ENCODE results near the gene BRCA1.
"Not testable (repeated sequence)": the region's sequence is repeated elsewhere in the genome, so short reads cannot be mapped to it uniquely, and the experiment has no call there.

Gene BRCA1

GRCh38 chr17:43006639-43007551, 118.3 kb downstream of the BRCA1 start, which contains the start of gene IFI35:
Gene IFI35 (plus strand): TSS chr17:43006784. CDS start chr17:43006948, 164 bp downstream.
- Histone ChIP-seq H3K36me3 (ENCODE audit: insufficient read depth, low read length) (peaks cover 24% of the 10 kb centered on the region), H3K27me3 (ENCODE audit: control insufficient read depth in 1 of 2, insufficient read depth in 2 of 2, low read length in 2 of 2) (no peaks in the 10 kb centered on the region), H3K9ac (ENCODE audit: low read length) (peak within 1 kb of the TSS; percentile 88), H3K9me3 (ENCODE audit: low read length) (no peaks in the 10 kb centered on the region), H3K4me3 (ENCODE audit: low read depth in 1 of 2, low read length in 2 of 2) (peak within 1 kb of the TSS; percentile 87 to 88), H3K27ac (ENCODE audit: low read depth, low read length) (peak within 1 kb of the TSS; percentile 99), H3K4me1 (ENCODE audit: insufficient read depth, low read length) (peaks cover 11% of the 10 kb centered on the region)

- no peak overlapping the region for H3K4me3 ChIP-seq (ENCODE audit: low read depth in 1 of 2, low read length in 2 of 2)
- no peaks in the 10 kb centered on the region for H3K9me3 ChIP-seq (ENCODE audit: low read length)
- H3K4me1 ChIP-seq (ENCODE audit: insufficient read depth, low read length): peaks cover 16% of the 10 kb centered on the region
- no peaks in the 10 kb centered on the region for H3K27me3 ChIP-seq (ENCODE audit: control insufficient read depth in 1 of 2, insufficient read depth in 2 of 2, low read length in 2 of 2)
- H3K27ac ChIP-seq (ENCODE audit: low read depth, low read length): no peak overlapping the region
- H3K36me3 ChIP-seq (ENCODE audit: insufficient read depth, low read length): peaks cover 48% of the 10 kb centered on the region
- no peak overlapping the region for H3K9ac ChIP-seq (ENCODE audit: low read length)
Measured at GRCh38 chr17:43003542-43004172, 121.5 kb downstream of the BRCA1 start.

DNA sequence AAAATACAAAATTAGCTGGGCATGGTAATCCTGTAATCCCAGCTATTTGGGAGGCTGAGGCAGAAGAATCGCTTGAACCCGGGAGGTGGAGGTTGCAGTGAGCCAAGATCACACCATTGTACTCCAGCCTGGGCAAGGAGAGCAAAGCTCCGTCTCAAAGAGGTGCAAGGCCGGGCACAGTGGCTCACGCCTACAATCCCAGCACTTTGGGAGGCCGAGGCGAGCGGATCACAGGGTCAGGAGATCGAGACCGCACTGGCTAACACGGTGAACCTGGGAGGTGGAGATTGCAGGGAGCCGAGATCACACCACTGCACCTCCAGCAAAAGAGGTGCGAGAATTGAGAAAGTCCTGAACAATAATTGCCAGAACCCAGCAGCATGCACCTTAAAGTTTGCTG, 124.3 kb downstream of the BRCA1 start:
- H3K9ac ChIP-seq (ENCODE audit: low read length); H3K27ac ChIP-seq (ENCODE audit: low read depth, low read length); H3K27me3 ChIP-seq (ENCODE audit: control insufficient read depth in 1 of 2, insufficient read depth in 2 of 2, low read length in 2 of 2); H3K9me3 ChIP-seq (ENCODE audit: low read length); H3K4me3 ChIP-seq (ENCODE audit: low read depth in 1 of 2, low read length in 2 of 2): not testable (repeated sequence)
- Histone ChIP-seq H3K36me3 (ENCODE audit: insufficient read depth, low read length) (peaks cover 48% of the 10 kb centered on the region), H3K4me1 (ENCODE audit: insufficient read depth, low read length) (peaks cover 23% of the 10 kb centered on the region)

DNA sequence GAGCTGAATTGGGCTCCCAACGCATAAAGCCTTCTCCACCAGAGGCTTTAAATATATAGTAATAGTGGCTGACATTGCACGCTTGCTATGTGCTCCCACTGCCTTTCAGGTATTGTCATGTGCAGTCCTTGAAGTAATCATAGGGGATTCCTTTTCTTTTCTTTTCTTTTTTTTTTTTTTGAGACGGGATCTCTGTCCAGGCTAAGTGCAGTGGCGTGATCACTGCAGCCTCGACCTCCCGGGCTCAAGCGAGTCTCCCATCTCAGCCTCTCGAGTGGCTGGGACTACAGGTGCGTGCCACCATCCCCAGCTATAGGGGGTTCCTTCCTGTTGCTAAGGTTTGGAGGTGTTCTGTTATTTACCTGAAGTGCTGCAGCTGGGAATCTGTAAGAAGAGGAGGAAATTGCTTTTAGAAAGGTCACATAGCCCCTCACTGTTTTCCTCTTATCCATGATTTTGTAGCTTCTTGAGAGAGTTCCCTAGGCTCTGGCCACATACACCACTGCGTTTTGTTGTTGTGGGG, 126.1 kb downstream of the BRCA1 start:
- Histone ChIP-seq H3K27ac (ENCODE audit: low read depth, low read length) (peak overlapping the region; percentile 90), H3K4me3 (ENCODE audit: low read depth in 1 of 2, low read length in 2 of 2) (peak overlapping the region; percentile 67 to 74), H3K4me1 (ENCODE audit: insufficient read depth, low read length) (peaks cover 23% of the 10 kb centered on the region), H3K9ac (ENCODE audit: low read length) (peak overlapping the region; percentile 98), H3K27me3 (ENCODE audit: control insufficient read depth in 1 of 2, insufficient read depth in 2 of 2, low read length in 2 of 2) (no peaks in the 10 kb centered on the region), H3K9me3 (ENCODE audit: low read length) (no peaks in the 10 kb centered on the region), H3K36me3 (ENCODE audit: insufficient read depth, low read length) (peaks cover 44% of the 10 kb centered on the region)

DNA sequence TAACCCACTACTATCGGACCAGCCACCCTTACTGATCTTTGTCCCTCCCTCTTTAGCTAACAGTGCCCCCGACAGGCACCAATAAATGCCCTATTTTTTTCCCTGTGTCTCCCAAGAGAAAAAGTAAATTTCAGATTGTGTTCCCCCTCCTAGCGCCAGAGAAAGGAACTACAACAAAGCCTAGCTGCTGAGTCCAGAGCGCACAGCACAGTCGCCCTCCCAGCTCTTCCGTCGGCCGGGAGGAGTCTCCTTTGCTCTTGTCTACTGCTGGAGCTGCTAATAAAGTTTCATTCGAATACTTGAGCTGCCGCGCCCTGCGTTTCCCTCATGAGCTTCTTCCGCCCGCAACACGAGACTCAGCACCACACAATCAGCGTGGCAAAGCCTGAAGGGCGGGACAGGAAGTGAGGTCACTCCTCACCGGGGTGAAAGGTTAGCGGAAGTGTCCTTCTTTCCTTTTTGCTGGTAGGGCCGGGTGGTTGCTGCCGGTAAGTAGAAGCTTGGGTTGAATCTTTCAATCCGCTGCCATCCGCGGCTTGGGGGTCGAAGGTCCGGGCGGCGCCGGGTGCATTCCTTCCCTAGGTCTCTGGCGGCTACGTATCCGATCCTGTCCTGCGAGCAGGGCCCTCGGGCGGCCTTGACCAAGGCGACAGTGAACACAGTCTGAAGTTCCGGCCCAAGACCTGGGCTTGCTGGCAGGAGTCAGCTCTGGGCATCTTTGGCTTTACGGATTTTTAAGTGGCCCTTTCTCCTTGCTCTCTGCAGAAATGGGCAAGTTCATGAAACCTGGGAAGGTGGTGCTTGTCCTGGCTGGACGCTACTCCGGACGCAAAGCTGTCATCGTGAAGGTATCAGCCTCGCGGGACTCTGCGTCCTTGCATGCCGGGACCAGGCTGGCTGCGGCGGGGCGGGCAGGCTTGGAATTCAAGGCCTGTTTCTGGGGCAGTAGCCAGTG, 126.9 kb downstream of the BRCA1 start, which contains the start of gene RPL27:
RPL27 (plus strand) TSS at position 436 of the 955 bp plus-strand sequence; CDS start at position 768, 332 bp downstream.
- peak within 1 kb of the TSS; percentile 67 to 74 for H3K4me3 ChIP-seq (ENCODE audit: low read depth in 1 of 2, low read length in 2 of 2)
- H3K9me3 ChIP-seq (ENCODE audit: low read length): no peaks in the 10 kb centered on the region
- H3K4me1 ChIP-seq (ENCODE audit: insufficient read depth, low read length): peaks cover 23% of the 10 kb centered on the region
- peak within 1 kb of the TSS; percentile 98 for H3K9ac ChIP-seq (ENCODE audit: low read length)
- no peaks in the 10 kb centered on the region for H3K27me3 ChIP-seq (ENCODE audit: control insufficient read depth in 1 of 2, insufficient read depth in 2 of 2, low read length in 2 of 2)
- H3K27ac ChIP-seq (ENCODE audit: low read depth, low read length): peak within 1 kb of the TSS; percentile 90
- peaks cover 39% of the 10 kb centered on the region for H3K36me3 ChIP-seq (ENCODE audit: insufficient read depth, low read length)

DNA sequence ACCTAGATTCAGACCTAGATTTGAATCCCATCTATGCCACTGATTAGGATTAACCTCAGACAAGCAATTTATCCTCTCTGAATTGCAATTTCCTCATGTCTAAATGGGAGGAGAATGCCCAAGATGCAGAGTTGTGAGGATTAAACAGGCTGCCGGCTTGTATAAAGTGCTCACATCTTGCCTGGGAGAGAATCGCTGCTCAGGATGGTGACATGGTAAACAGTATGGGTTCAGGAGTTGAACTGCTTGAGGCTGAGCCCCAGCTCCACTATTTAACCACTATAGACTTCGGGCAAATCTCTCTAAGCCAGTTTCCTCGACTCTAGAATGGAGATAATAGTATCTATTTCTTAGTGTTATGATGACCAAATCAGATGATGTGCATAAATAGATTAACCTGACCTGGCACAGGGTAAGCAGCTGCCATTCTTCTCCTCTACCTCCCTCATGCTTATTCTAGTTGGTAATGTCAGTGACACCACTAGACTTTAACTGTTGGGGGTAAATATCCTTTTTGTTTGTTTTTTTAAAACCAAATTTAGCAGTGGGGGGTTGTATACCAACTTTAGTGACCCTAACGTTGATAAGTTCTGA, 127.7 kb downstream of the BRCA1 start:
- no peaks in the 10 kb centered on the region for H3K27me3 ChIP-seq (ENCODE audit: control insufficient read depth in 1 of 2, insufficient read depth in 2 of 2, low read length in 2 of 2)
- peak overlapping the region; percentile 11 to 30 for H3K4me3 ChIP-seq (ENCODE audit: low read depth in 1 of 2, low read length in 2 of 2)
- peaks cover 23% of the 10 kb centered on the region for H3K4me1 ChIP-seq (ENCODE audit: insufficient read depth, low read length)
- H3K9me3 ChIP-seq (ENCODE audit: low read length): no peaks in the 10 kb centered on the region
- H3K27ac ChIP-seq (ENCODE audit: low read depth, low read length): peak overlapping the region; percentile 67
- peak overlapping the region; percentile 9 for H3K9ac ChIP-seq (ENCODE audit: low read length)
- peaks cover 39% of the 10 kb centered on the region for H3K36me3 ChIP-seq (ENCODE audit: insufficient read depth, low read length)
